A172 (cell line): ENCODE data around the gene ZBTB20. TPM values are rescaled to one million over a fixed set of nuclear protein-coding genes. Genes with fewer than 3 reads are reported as not detected.

Source experiments
- DNase-seq: peaks from one replicate; pipeline ENCODE4 v3.0.0-alpha.2; 2015; ENCODE audit warnings: low spot score
- total RNA-seq: library from RNA; depleted of rRNA; stranded (reverse); fragments of >200 nt; shearing (Covaris generic); gene quantifications from 2 replicates; pipeline ENCODE4 v1.2.3, GENCODE V29; 2014

The ZBTB20 gene
- total RNA-seq, 1 experiment from 2014 or later = 7.5 TPM

GRCh38 chr3:114872588-114872987, 274.5 kb downstream of the ZBTB20 start:
- DNase-seq = no peak

- no peak for DNase-seq
These were observed 275.0 kb downstream of the ZBTB20 start for GRCh38 chr3:114872050-114872449.

- no peak for DNase-seq
These were observed 279.1 kb downstream of the ZBTB20 start for GRCh38 chr3:114867835-114868503.

GRCh38 chr3:114867359-114867758, 279.7 kb downstream of the ZBTB20 start:
- no peak for DNase-seq

- DNase-seq = no peak
These were observed 280.7 kb downstream of the ZBTB20 start for GRCh38 chr3:114866430-114866829.

GRCh38 chr3:114864970-114865369, 282.1 kb downstream of the ZBTB20 start:
- no peak for DNase-seq

GRCh38 chr3:114863848-114864247, 283.2 kb downstream of the ZBTB20 start:
- no peak for DNase-seq

- DNase-seq = no peak
These were observed 285.4 kb downstream of the ZBTB20 start for GRCh38 chr3:114861666-114862065.

GRCh38 chr3:114860531-114860930, 286.6 kb downstream of the ZBTB20 start:
- DNase-seq = no peak

- no peak for DNase-seq
These were observed 288.8 kb downstream of the ZBTB20 start for GRCh38 chr3:114858329-114858728.

- DNase-seq = no peak
These were observed 289.8 kb downstream of the ZBTB20 start for GRCh38 chr3:114857299-114857701.

- DNase-seq = no peak
These were observed 290.3 kb downstream of the ZBTB20 start for GRCh38 chr3:114856835-114857234.

GRCh38 chr3:114855839-114856238, 291.2 kb downstream of the ZBTB20 start:
- DNase-seq = no peak

- no peak for DNase-seq
These were observed 294.1 kb downstream of the ZBTB20 start for GRCh38 chr3:114852966-114853365.

- DNase-seq = peak; percentile 3
These were observed 296.2 kb downstream of the ZBTB20 start for GRCh38 chr3:114850898-114851297.

- no peak for DNase-seq
These were observed 298.3 kb downstream of the ZBTB20 start for GRCh38 chr3:114848643-114849350.

- no peak for DNase-seq
These were observed 299.0 kb downstream of the ZBTB20 start for GRCh38 chr3:114848082-114848481.

GRCh38 chr3:114847564-114847963, 299.5 kb downstream of the ZBTB20 start:
- no peak for DNase-seq

GRCh38 chr3:114846779-114847178, 300.3 kb downstream of the ZBTB20 start:
- DNase-seq = no peak

GRCh38 chr3:114846252-114846651, 300.8 kb downstream of the ZBTB20 start:
- no peak for DNase-seq

- DNase-seq = no peak
These were observed 305.6 kb downstream of the ZBTB20 start for GRCh38 chr3:114841515-114841914.

GRCh38 chr3:114839476-114839875, 307.6 kb downstream of the ZBTB20 start:
- DNase-seq = peak; percentile 23

- DNase-seq = no peak
These were observed 309.1 kb downstream of the ZBTB20 start for GRCh38 chr3:114838025-114838424.
